Right forelimb (tissue), 1 donor: ENCODE results near the gene RAB17.

Experiments used
- DNase-seq: peaks from one replicate; pipeline ENCODE4 v3.0.0-alpha.2; 2018

Gene RAB17

GRCh38 chr2:237590272-237591140 lies at the start of gene RAB17:
TSS of gene RAB17 (minus strand) at chr2:237590734. CDS start at chr2:237586154, 4,580 bp downstream.
- no peak for DNase-seq

- DNase-seq, result no peak
Measured at GRCh38 chr2:237639836-237640220, 49.3 kb upstream of the RAB17 start.

- DNase-seq, result no peak
Measured at GRCh38 chr2:237639052-237639835, 48.7 kb upstream of the RAB17 start.

- DNase-seq, result no peak
Measured at GRCh38 chr2:237638176-237638575, 47.6 kb upstream of the RAB17 start.

- no peak for DNase-seq
Measured at GRCh38 chr2:237637429-237638135, 47.0 kb upstream of the RAB17 start.

- DNase-seq, result no peak
Measured at GRCh38 chr2:237636578-237636977, 46.0 kb upstream of the RAB17 start.

GRCh38 chr2:237633061-237633561 lies 42.6 kb upstream of the RAB17 start:
- no peak for DNase-seq

GRCh38 chr2:237631801-237632585 lies 41.5 kb upstream of the RAB17 start:
- no peak for DNase-seq

GRCh38 chr2:237631007-237631785 lies 40.7 kb upstream of the RAB17 start:
- DNase-seq, result no peak

- DNase-seq, result no peak
Measured at GRCh38 chr2:237630216-237631000, 39.9 kb upstream of the RAB17 start.

- no peak for DNase-seq
Measured at GRCh38 chr2:237629739-237630138, 39.2 kb upstream of the RAB17 start.

GRCh38 chr2:237629188-237629534 lies 38.6 kb upstream of the RAB17 start:
- no peak for DNase-seq

GRCh38 chr2:237628247-237629187 lies 38.0 kb upstream of the RAB17 start:
- DNase-seq, result no peak

- DNase-seq, result peak; percentile 75
Measured at GRCh38 chr2:237627441-237628246, 37.1 kb upstream of the RAB17 start, which contains the start of gene LRRFIP1. TSS of gene LRRFIP1 (plus strand) at chr2:237627587. CDS start at chr2:237627645, 58 bp downstream.

GRCh38 chr2:237626813-237627440 lies 36.4 kb upstream of the RAB17 start:
- DNase-seq, result no peak

- no peak for DNase-seq
Measured at GRCh38 chr2:237625777-237626176, 35.2 kb upstream of the RAB17 start.

GRCh38 chr2:237625216-237625705 lies 34.7 kb upstream of the RAB17 start:
- no peak for DNase-seq

- no peak for DNase-seq
Measured at GRCh38 chr2:237624565-237624964, 34.0 kb upstream of the RAB17 start.
